Measurements from ENCODE around the gene TIMM17A. TPM values are rescaled to one million over a fixed set of nuclear protein-coding genes. Genes with fewer than 3 reads are reported as not detected.

TIMM17A gene
- polyA plus RNA-seq, 4 donors: 34.8 to 58.3 (median 45.5) TPM

DNA sequence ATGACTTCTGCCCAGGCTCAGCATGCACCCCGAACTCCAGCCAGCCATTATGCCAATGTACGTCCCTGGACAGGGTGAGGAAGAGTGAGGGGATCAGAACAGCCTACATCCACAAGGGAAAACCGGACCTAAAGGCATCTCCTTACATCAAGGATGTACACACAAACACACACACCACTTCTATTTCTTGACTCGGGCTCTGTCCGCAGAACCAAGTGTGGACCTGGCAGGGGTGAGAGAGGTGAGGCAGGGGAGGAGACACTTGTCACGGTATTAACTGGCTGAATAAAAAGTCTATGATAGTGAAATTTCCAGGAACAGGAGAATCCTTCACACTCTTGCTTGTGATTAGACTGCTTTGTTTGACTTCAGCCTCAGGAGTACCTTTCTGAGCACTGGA is 11.3 kb upstream of the TIMM17A start:
- Histone ChIP-seq H3K4me3 (ENCODE audit: low read depth in 1 of 3, low read length in 3 of 3) (peak overlapping the region in 1 of 3 donors; percentile 47), H3K4me1 (ENCODE audit: control insufficient read depth in 3 of 3, insufficient read depth in 2 of 3, low read depth in 1 of 3, low read length in 2 of 3) (peaks cover 0 to 7% (median 0%) of the 10 kb centered on the region in 3 donors), H3K27me3 (ENCODE audit: control insufficient read depth in 3 of 3, insufficient read depth in 3 of 3, low read length in 3 of 3) (peaks cover 0 to 45% (median 3%) of the 10 kb centered on the region in 3 donors), H3K36me3 (ENCODE audit: control insufficient read depth in 3 of 3, insufficient read depth in 2 of 3, low read depth in 1 of 3, low read length in 3 of 3) (no peaks in the 10 kb centered on the region), H3K27ac (ENCODE audit: low read depth in 1 of 3, low read length in 2 of 3) (peak overlapping the region in 1 of 3 donors; percentile 16), H3K9me3 (ENCODE audit: control insufficient read depth in 2 of 2, insufficient read depth in 1 of 2, low read depth in 1 of 2, low read length in 1 of 2) (no peaks in the 10 kb centered on the region)
- DNase-seq (no peak), FAIRE-seq (no peak)
- 74 to 89% (median 82%) methylated on average over 6 of the region's 6 CpGs for WGBS, 3 donors

- H3K4me3 ChIP-seq (ENCODE audit: low read depth in 1 of 3, low read length in 3 of 3): peak overlapping the region in 1 of 3 donors; percentile 47
- no peaks in the 10 kb centered on the region for H3K9me3 ChIP-seq (ENCODE audit: control insufficient read depth in 2 of 2, insufficient read depth in 1 of 2, low read depth in 1 of 2, low read length in 1 of 2)
- DNase-seq (no peak), FAIRE-seq (no peak)
- peaks cover 0 to 7% (median 0%) of the 10 kb centered on the region in 3 donors for H3K4me1 ChIP-seq (ENCODE audit: control insufficient read depth in 3 of 3, insufficient read depth in 2 of 3, low read depth in 1 of 3, low read length in 2 of 3)
- no peaks in the 10 kb centered on the region for H3K36me3 ChIP-seq (ENCODE audit: control insufficient read depth in 3 of 3, insufficient read depth in 2 of 3, low read depth in 1 of 3, low read length in 3 of 3)
- no peak overlapping the region for H3K27ac ChIP-seq (ENCODE audit: low read depth in 1 of 3, low read length in 2 of 3)
- peaks cover 0 to 45% (median 3%) of the 10 kb centered on the region in 3 donors for H3K27me3 ChIP-seq (ENCODE audit: control insufficient read depth in 3 of 3, insufficient read depth in 3 of 3, low read length in 3 of 3)
- WGBS, 3 donors: 45 to 75% (median 53%) methylated on average over 2 to 3 of the region's 3 CpGs
Measured at GRCh38 chr1:201944639-201945038, 10.7 kb upstream of the TIMM17A start.

DNA sequence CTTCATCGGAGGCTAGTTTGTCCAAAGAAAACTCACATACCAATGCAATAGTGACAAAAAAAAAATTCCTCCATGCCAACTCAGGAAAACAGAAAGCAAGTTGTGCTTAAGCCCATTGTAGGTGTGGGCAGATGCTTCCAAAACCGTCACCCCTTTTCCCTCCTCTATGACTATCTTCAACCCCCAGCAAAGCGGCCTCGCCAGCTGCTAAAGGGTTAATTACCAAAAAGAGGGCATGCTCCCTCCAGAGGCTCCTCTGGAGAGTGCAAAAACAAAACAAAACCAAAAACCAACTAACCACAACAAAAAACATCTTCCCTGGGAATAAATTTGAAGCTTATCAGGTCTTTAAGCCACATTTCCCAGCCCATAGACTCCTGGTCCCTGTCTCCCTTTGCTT is 10.1 kb upstream of the TIMM17A start:
- H3K27ac ChIP-seq (ENCODE audit: low read depth in 1 of 3, low read length in 2 of 3): peak overlapping the region in 1 of 3 donors; percentile 70
- 52 to 78% (median 71%) methylated on average over 4 of the region's 4 CpGs for WGBS, 3 donors
- H3K4me3 ChIP-seq (ENCODE audit: low read depth in 1 of 3, low read length in 3 of 3): peak overlapping the region in 2 of 3 donors; percentile 42 to 47

DNA sequence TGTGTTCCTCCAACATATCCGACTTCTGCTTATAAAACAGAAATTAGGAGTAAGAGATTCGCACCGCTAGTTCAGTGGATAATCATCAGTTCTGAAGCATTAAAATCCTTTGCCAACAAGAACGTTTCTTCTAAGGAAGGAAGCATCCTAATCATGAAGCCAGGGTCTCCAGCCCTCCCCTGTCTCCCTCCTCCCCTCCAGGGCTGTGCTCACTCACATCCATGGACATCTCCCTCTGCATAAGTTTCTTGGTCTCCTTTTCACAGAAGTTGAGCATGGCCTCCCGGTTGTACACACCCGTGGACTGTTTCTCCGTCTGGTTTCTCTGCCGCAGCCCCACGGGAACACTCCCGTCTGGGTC is 9.5 kb upstream of the TIMM17A start:
- no peak for DNase-seq
- H3K4me1 ChIP-seq (ENCODE audit: control insufficient read depth in 3 of 3, insufficient read depth in 2 of 3, low read depth in 1 of 3, low read length in 2 of 3): peaks cover 0 to 7% (median 0%) of the 10 kb centered on the region in 3 donors
- peak overlapping the region; percentile 21 to 47 (median 33) for H3K4me3 ChIP-seq (ENCODE audit: low read depth in 1 of 3, low read length in 3 of 3)
- H3K27ac ChIP-seq (ENCODE audit: low read depth in 1 of 3, low read length in 2 of 3): peak overlapping the region in 2 of 3 donors; percentile 68 to 70
- H3K9me3 ChIP-seq (ENCODE audit: control insufficient read depth in 2 of 2, insufficient read depth in 1 of 2, low read depth in 1 of 2, low read length in 1 of 2): no peaks in the 10 kb centered on the region
- FAIRE-seq: no peak
- no peaks in the 10 kb centered on the region for H3K36me3 ChIP-seq (ENCODE audit: control insufficient read depth in 3 of 3, insufficient read depth in 2 of 3, low read depth in 1 of 3, low read length in 3 of 3)
- 28 to 29% (median 28%) methylated on average over 10 of the region's 10 CpGs for WGBS, 3 donors
- peaks cover 0 to 48% (median 3%) of the 10 kb centered on the region in 3 donors for H3K27me3 ChIP-seq (ENCODE audit: control insufficient read depth in 3 of 3, insufficient read depth in 3 of 3, low read length in 3 of 3)

More for the DNA sequence above, 10.1 kb upstream of the TIMM17A start:
- no peak for FAIRE-seq
- Histone ChIP-seq H3K36me3 (ENCODE audit: control insufficient read depth in 3 of 3, insufficient read depth in 2 of 3, low read depth in 1 of 3, low read length in 3 of 3) (no peaks in the 10 kb centered on the region), H3K27me3 (ENCODE audit: control insufficient read depth in 3 of 3, insufficient read depth in 3 of 3, low read length in 3 of 3) (peaks cover 0 to 48% (median 3%) of the 10 kb centered on the region in 3 donors), H3K4me1 (ENCODE audit: control insufficient read depth in 3 of 3, insufficient read depth in 2 of 3, low read depth in 1 of 3, low read length in 2 of 3) (peaks cover 0 to 7% (median 0%) of the 10 kb centered on the region in 3 donors), H3K9me3 (ENCODE audit: control insufficient read depth in 2 of 2, insufficient read depth in 1 of 2, low read depth in 1 of 2, low read length in 1 of 2) (no peaks in the 10 kb centered on the region)
- DNase-seq: no peak

GRCh38 chr1:201946224-201946908 is 8.9 kb upstream of the TIMM17A start, which contains the start of gene LMOD1:
Gene LMOD1 (minus strand): TSS chr1:201946548. CDS start chr1:201946340, 208 bp downstream.
- no peaks in the 10 kb centered on the region for H3K9me3 ChIP-seq (ENCODE audit: control insufficient read depth in 2 of 2, insufficient read depth in 1 of 2, low read depth in 1 of 2, low read length in 1 of 2)
- peak; percentile 36 to 64 for DNase-seq
- H3K27ac ChIP-seq (ENCODE audit: low read depth in 1 of 3, low read length in 2 of 3): peak within 1 kb of the TSS in 2 of 3 donors; percentile 78 to 81
- no peak for FAIRE-seq
- H3K27me3 ChIP-seq (ENCODE audit: control insufficient read depth in 3 of 3, insufficient read depth in 3 of 3, low read length in 3 of 3): peaks cover 0 to 47% (median 3%) of the 10 kb centered on the region in 3 donors
- H3K4me3 ChIP-seq (ENCODE audit: low read depth in 1 of 3, low read length in 3 of 3): peak within 1 kb of the TSS; percentile 21 to 47 (median 42)
- peaks cover 0 to 7% (median 0%) of the 10 kb centered on the region in 3 donors for H3K4me1 ChIP-seq (ENCODE audit: control insufficient read depth in 3 of 3, insufficient read depth in 2 of 3, low read depth in 1 of 3, low read length in 2 of 3)
- no peaks in the 10 kb centered on the region for H3K36me3 ChIP-seq (ENCODE audit: control insufficient read depth in 3 of 3, insufficient read depth in 2 of 3, low read depth in 1 of 3, low read length in 3 of 3)
- 4 to 7% (median 4%) methylated on average over 28 of the region's 28 CpGs for WGBS, 3 donors

- 36 to 47% (median 37%) methylated on average over 3 of the region's 3 CpGs for WGBS, 3 donors
- H3K27ac ChIP-seq (ENCODE audit: low read depth in 1 of 3, low read length in 2 of 3): peak overlapping the region in 2 of 3 donors; percentile 78 to 81
- FAIRE-seq (no peak), DNase-seq (no peak)
- H3K36me3 ChIP-seq (ENCODE audit: control insufficient read depth in 3 of 3, insufficient read depth in 2 of 3, low read depth in 1 of 3, low read length in 3 of 3): no peaks in the 10 kb centered on the region
- H3K27me3 ChIP-seq (ENCODE audit: control insufficient read depth in 3 of 3, insufficient read depth in 3 of 3, low read length in 3 of 3): peaks cover 0 to 45% (median 3%) of the 10 kb centered on the region in 3 donors
- no peak overlapping the region for H3K4me3 ChIP-seq (ENCODE audit: low read depth in 1 of 3, low read length in 3 of 3)
- no peaks in the 10 kb centered on the region for H3K9me3 ChIP-seq (ENCODE audit: control insufficient read depth in 2 of 2, insufficient read depth in 1 of 2, low read depth in 1 of 2, low read length in 1 of 2)
- peaks cover 0 to 7% (median 0%) of the 10 kb centered on the region in 3 donors for H3K4me1 ChIP-seq (ENCODE audit: control insufficient read depth in 3 of 3, insufficient read depth in 2 of 3, low read depth in 1 of 3, low read length in 2 of 3)
Measured at GRCh38 chr1:201947697-201948008, 7.7 kb upstream of the TIMM17A start.

DNA sequence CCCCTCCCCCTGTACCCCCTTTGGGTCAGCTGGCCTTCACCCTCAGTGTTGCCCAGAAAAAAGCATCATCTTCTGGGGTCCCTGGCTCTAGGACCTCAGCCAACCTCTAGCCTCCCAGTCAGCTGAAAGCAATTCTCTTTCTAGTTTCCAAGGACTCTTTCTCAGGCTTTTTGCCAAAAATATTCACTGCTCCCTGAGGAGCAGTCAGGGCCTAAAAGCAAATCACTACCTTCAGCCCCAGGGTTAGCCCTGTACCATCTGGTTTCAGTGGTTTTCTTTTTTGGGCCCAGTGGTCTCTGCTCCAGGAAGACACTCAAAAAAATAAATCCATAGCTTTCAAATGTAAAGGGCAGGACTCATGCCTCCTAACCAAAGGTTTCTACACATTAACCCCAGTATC is 5.8 kb upstream of the TIMM17A start:
- H3K27me3 ChIP-seq (ENCODE audit: control insufficient read depth in 3 of 3, insufficient read depth in 3 of 3, low read length in 3 of 3): peaks cover 0 to 38% (median 3%) of the 10 kb centered on the region in 3 donors
- FAIRE-seq (no peak), DNase-seq (no peak)
- no peak overlapping the region for H3K27ac ChIP-seq (ENCODE audit: low read depth in 1 of 3, low read length in 2 of 3)
- peaks cover 0 to 7% (median 0%) of the 10 kb centered on the region in 3 donors for H3K4me1 ChIP-seq (ENCODE audit: control insufficient read depth in 3 of 3, insufficient read depth in 2 of 3, low read depth in 1 of 3, low read length in 2 of 3)
- H3K9me3 ChIP-seq (ENCODE audit: control insufficient read depth in 2 of 2, insufficient read depth in 1 of 2, low read depth in 1 of 2, low read length in 1 of 2): no peaks in the 10 kb centered on the region
- no peak overlapping the region for H3K4me3 ChIP-seq (ENCODE audit: low read depth in 1 of 3, low read length in 3 of 3)
- no peaks in the 10 kb centered on the region for H3K36me3 ChIP-seq (ENCODE audit: control insufficient read depth in 3 of 3, insufficient read depth in 2 of 3, low read depth in 1 of 3, low read length in 3 of 3)

- Histone ChIP-seq H3K4me3 (ENCODE audit: low read depth in 1 of 3, low read length in 3 of 3) (peak overlapping the region in 2 of 3 donors; percentile 86 to 92), H3K9me3 (ENCODE audit: control insufficient read depth in 2 of 2, insufficient read depth in 1 of 2, low read depth in 1 of 2, low read length in 1 of 2) (no peaks in the 10 kb centered on the region), H3K27me3 (ENCODE audit: control insufficient read depth in 3 of 3, insufficient read depth in 3 of 3, low read length in 3 of 3) (peaks cover 0 to 4% (median 0%) of the 10 kb centered on the region in 3 donors), H3K4me1 (ENCODE audit: control insufficient read depth in 3 of 3, insufficient read depth in 2 of 3, low read depth in 1 of 3, low read length in 2 of 3) (peaks cover 0 to 2% (median 0%) of the 10 kb centered on the region in 3 donors), H3K27ac (ENCODE audit: low read depth in 1 of 3, low read length in 2 of 3) (peak overlapping the region in 2 of 3 donors; percentile 87 to 92), H3K36me3 (ENCODE audit: control insufficient read depth in 3 of 3, insufficient read depth in 2 of 3, low read depth in 1 of 3, low read length in 3 of 3) (peaks cover 0 to 8% (median 6%) of the 10 kb centered on the region in 3 donors)
- no peak for DNase-seq
- WGBS, 3 donors: 48 to 56% (median 50%) methylated on average over 24 of the region's 24 CpGs
- FAIRE-seq: no peak
Measured at GRCh38 chr1:201954263-201955008, 867 bp upstream of the TIMM17A start.
